Measurements from ENCODE around the gene SAP30BP.

Gene SAP30BP

GRCh38 chr17:75623386-75623785 is 43.8 kb upstream of the SAP30BP start:
- TF ChIP-seq, protein P1, sequence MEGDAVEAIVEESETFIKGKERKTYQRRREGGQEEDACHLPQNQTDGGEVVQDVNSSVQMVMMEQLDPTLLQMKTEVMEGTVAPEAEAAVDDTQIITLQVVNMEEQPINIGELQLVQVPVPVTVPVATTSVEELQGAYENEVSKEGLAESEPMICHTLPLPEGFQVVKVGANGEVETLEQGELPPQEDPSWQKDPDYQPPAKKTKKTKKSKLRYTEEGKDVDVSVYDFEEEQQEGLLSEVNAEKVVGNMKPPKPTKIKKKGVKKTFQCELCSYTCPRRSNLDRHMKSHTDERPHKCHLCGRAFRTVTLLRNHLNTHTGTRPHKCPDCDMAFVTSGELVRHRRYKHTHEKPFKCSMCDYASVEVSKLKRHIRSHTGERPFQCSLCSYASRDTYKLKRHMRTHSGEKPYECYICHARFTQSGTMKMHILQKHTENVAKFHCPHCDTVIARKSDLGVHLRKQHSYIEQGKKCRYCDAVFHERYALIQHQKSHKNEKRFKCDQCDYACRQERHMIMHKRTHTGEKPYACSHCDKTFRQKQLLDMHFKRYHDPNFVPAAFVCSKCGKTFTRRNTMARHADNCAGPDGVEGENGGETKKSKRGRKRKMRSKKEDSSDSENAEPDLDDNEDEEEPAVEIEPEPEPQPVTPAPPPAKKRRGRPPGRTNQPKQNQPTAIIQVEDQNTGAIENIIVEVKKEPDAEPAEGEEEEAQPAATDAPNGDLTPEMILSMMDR (IDR thresholded peaks at IDR 0.05; ENCODE audit: insufficient read depth, low read depth, low read length, missing control alignments), result no peak
- H3K4me3 ChIP-seq (ENCODE audit: low read length), result no peak overlapping the region
- no peak for DNase-seq (ENCODE audit: low read depth)

- DNase-seq (ENCODE audit: low read depth), result no peak
- TF ChIP-seq, protein P1 (IDR thresholded peaks at IDR 0.05; ENCODE audit: insufficient read depth, low read depth, low read length, missing control alignments), result no peak
- no peak overlapping the region for H3K4me3 ChIP-seq (ENCODE audit: low read length)
These were observed 43.1 kb upstream of the SAP30BP start for GRCh38 chr17:75624021-75624420.

GRCh38 chr17:75624714-75625345 is 42.3 kb upstream of the SAP30BP start:
- no peak overlapping the region for H3K4me3 ChIP-seq (ENCODE audit: low read length)
- TF ChIP-seq, protein P1 (IDR thresholded peaks at IDR 0.05; ENCODE audit: insufficient read depth, low read depth, low read length, missing control alignments), result no peak
- no peak for DNase-seq (ENCODE audit: low read depth)

DNA sequence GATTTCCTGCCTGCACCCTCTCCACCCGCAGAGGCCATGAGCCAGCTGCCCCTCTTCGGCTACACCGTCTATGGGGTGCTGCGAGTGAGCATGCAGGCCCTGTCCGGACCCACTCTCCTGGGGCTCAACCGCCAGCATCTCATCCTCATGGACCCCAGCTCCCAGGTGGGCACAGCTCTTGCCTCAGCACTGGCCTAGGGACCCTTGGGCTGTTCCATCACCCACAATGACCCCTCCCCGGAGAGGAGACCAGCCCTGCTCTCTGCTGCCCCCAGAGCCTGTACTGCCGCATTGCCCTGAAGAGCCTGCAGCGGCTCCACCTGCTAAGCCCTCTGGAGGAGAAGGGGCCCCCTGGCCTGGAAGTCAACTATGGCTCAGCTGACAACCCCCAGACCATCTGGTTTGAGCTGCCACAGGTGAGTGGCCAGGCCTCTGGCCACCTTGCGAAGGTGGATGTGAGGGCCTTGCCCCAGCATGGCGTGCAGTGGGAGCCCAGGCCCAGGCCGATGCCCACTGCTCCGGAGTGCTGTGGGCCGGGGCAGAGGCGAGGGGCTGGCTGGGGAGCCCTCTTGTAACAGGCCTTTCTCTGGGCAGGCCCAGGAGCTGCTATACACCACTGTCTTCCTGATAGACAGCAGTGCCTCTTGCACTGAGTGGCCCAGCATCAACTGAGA is 41.2 kb upstream of the SAP30BP start:
- TF ChIP-seq, protein P1 (IDR thresholded peaks at IDR 0.05; ENCODE audit: insufficient read depth, low read depth, low read length, missing control alignments), result peak; percentile 75
- DNase-seq (ENCODE audit: low read depth), result peak; percentile 30
- H3K4me3 ChIP-seq (ENCODE audit: low read length), result no peak overlapping the region

DNA sequence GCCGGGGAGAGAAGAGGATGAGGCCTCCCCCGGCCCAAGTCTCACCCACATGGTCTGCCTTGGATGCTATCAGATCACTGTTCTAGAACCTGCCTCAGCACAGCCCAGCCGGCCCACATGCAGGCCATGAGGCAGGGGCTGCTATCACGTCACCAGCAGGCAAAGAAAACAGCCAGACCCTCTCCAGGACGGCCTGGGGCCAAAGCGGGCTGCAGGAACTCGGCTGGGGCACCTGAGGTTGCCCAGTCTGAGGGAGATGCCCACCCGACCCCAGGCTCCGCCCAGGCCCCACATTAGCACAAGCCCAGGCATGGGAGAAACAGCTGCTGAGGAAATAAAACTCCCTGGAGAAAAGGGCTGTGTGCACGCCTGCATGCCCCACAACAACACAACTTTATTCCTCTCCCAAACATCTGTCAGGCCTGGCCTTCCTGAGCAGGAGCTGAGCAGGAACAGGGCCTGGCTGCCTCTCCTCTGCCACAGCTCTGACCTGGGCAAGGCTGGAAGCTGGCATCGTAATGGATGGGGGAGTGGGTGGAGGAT is 40.6 kb upstream of the SAP30BP start:
- DNase-seq (ENCODE audit: low read depth), result no peak
- H3K4me3 ChIP-seq (ENCODE audit: low read length), result no peak overlapping the region
- TF ChIP-seq, protein P1 (IDR thresholded peaks at IDR 0.05; ENCODE audit: insufficient read depth, low read depth, low read length, missing control alignments), result no peak

DNA sequence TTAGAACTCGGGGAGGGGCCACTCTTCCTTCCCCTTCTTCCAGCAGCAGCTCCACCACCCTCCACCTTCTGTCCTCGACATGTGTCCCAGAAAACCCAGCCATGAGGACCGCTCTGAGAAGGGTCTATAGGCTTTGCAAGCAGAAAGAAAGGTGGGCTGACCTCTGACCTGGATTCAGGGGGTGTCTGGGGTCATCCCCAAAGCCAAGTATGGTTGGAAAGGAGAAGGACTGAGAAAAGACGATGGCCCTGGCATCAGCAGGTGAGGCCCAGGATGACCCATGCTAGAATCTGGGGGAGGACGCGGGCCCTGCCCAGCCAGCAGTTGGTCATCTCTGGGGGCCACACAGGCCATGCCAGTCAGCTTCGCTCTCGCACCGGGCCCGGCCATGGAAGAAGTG is 40.0 kb upstream of the SAP30BP start:
- TF ChIP-seq, protein P1 (IDR thresholded peaks at IDR 0.05; ENCODE audit: insufficient read depth, low read depth, low read length, missing control alignments), result no peak
- H3K4me3 ChIP-seq (ENCODE audit: low read length), result no peak overlapping the region
- no peak for DNase-seq (ENCODE audit: low read depth)
